Hematopoietic multipotent progenitor cell (in vitro differentiated cells): ENCODE data around the gene CCDC81. TPM values are rescaled to one million over a fixed set of nuclear protein-coding genes. Genes with fewer than 3 reads are reported as not detected.
"Not testable (repeated sequence)": the region's sequence is repeated elsewhere in the genome, so short reads cannot be mapped to it uniquely, and the experiment has no call there.

Experiments
- DNase-seq, 3 donors: peaks; one replicate each; pipeline ENCODE4 v3.0.0-alpha.2; 2011 to 2015; ENCODE audit warnings: low read depth in 2 of 3, low spot score in 2 of 3
- total RNA-seq: library from RNA; depleted of rRNA; stranded (reverse); fragments of >200 nt; gene quantifications from one replicate; pipeline ENCODE4 v1.2.3, GENCODE V29; 2012

Gene CCDC81
- total RNA-seq = under 0.01 TPM

DNA sequence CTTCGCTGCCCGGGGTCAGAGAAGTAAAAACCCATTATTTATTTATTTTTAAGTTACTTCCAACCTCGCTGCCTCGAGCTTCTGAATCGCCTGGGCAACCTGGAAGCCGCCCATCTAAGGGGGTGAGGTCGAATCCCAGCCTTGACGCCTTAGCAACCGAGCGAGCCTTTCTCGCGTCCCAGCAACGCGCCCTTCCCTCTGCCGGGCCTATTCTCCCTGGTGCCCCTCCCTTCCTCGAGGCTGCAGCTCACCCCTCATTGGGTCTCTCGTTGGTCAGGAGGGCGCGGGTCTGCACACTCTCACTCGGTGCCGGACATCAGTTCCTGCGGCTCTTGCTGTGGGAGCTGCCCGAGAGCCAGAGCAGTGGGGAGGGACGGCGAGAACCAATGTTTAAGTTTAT is at the start of gene CCDC81:
TSS of gene CCDC81 (plus strand) at position 302 of the 400 bp plus-strand sequence. CDS start 277 bp downstream, outside the sequence.
- no peak for DNase-seq

DNA sequence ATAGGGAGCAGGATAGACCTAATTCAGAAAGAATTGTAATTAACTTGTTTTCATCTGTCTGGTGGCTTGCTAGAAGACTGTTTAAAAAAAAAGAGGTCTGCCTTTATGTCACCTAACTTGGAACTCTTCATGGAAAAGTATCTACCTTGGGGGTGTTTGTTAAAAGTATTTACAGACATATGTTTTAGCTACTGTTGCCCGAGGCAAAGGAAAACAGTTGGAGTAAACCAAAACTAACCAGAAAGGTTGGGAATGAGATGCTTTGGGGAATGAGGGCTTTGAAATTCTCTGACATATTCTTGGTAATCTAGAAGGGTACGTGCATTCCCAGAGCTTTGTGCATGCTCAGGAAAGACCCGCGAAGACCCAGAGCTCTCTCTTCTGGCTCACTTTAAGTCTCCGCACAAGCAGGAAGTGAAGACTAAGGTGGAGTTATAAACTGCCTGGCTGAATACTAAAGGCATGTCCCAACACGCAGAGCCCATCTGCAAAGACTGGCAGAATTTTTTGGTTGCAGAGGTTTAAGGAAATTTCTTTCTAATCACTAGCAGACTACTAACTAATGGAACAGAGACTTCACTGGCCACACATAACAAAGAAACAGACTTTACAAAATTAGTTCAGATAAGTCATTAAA is 39.4 kb upstream of the CCDC81 start:
- DNase-seq = no peak

DNA sequence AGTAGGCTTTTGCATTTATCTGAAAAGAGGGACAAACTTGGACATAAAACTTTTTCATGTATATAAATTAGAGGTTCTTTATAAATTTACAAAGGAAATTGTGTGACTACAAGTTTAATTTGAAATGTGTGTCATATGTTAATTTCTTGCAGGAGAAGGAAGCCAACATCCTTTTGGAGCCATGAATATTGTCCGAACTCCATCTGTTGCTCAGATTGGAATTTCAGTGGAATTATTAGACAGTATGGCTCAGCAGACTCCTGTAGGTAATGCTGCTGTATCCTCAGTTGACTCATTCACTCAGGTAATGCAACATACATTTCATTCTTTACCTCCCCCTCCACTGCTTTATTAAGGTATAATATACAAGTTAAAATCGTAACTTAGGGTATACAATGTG is 37.5 kb upstream of the CCDC81 start:
- no peak for DNase-seq

DNA sequence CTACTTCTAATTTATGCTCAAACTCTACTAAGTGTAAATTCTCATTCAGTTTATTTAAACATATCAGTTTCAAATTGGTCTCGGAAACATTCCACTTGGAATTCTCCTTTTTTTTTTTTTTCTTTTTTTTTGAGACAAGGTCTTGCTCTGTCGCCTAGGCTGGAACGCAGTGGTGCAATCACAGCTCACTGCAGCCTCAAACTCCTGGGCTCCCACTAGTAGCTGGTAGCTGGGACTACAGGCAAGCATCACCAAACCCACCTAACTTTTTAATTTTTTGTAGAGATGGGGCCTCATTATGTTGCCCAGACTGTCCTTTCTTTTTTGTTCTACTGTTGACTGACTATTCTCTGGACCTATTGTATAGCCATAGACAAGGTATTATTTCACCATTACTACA is 33.3 kb upstream of the CCDC81 start:
- no peak for DNase-seq

- peak in 1 of 3 donors; percentile 4 for DNase-seq
These were observed 28.2 kb upstream of the CCDC81 start for GRCh38 chr11:86346513-86346912.

- DNase-seq = no peak
These were observed 19.4 kb upstream of the CCDC81 start for GRCh38 chr11:86355256-86355655.

DNA sequence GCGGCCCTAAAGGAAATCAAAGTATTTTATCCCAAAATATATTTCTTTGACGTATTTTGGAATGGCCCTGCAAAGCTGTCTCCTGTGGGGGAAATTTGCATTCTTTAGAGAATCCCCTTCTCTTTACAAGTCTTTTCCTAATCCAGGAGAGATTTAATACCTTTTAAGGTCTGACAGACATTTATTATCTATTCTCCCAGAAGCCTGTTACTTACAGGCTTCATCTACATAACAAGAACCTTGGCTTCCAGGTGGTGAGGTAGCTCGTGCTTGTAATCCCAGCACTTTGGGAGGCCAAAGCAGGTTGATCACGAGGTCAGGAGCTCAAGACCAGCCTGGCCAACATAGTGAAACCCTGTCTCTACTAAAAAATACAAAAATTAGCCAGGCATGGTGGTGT is 17.3 kb upstream of the CCDC81 start:
- DNase-seq = not testable (repeated sequence)

DNA sequence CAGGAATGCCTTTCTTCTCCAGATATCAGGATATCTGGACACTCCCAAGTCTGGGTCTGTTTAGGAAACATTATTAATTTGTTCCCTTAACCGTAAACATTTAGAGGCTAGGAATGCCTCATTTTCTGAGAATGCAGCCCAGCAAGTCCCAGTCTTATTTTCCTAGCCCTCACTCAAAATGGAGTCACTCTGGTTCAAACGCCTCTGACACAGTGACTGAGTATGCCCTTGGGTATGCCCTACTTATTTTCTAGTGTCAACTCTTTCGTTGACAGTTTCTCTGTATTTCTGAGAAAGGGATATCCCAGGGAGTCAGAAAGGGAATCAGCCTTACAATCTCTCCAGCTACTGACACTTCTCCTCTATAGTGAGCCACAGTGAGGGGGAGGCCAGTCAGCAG is 16.0 kb upstream of the CCDC81 start:
- DNase-seq = no peak

GRCh38 chr11:86360775-86361395 is 13.8 kb upstream of the CCDC81 start:
- no peak for DNase-seq

DNA sequence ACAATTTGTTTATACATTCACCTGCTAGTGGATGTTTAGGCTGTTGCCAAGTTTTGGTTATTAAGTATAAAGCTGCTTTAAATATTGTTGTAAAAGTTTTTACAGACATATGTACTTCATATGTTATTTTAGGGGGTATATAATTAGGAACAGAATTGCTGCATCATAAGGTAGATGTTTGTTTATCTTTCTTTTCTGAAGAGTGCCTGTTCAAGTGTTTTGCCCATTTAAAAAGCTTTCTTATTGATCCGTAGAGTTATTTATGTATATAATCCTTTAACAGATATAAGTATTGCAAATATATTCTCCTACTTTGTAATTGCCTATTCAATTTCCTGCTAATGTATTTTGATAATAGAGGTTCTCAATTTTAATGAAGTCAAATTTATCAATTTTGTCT is 11.3 kb upstream of the CCDC81 start:
- no peak for DNase-seq

GRCh38 chr11:86365546-86365945 is 9.1 kb upstream of the CCDC81 start:
- DNase-seq = no peak

DNA sequence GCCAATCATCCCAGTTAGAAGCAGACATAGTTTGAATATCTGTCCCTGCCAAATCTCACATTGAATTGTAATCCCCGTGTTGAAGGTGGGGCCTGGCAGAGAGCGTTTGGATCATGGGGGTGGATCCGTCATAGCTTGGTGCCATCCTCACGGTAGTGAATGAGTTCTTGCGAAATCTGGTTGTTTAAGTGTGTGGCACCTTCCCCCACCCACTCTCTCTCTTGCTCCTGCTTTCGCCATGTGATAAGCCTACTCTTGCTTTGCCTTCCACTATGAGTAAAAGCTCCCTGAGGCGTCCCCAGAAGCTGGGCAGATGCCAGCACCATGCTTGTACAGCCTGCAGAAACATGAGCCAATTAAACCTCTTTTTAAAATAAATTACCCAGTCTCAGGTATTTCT is 5.0 kb upstream of the CCDC81 start:
- no peak for DNase-seq

DNA sequence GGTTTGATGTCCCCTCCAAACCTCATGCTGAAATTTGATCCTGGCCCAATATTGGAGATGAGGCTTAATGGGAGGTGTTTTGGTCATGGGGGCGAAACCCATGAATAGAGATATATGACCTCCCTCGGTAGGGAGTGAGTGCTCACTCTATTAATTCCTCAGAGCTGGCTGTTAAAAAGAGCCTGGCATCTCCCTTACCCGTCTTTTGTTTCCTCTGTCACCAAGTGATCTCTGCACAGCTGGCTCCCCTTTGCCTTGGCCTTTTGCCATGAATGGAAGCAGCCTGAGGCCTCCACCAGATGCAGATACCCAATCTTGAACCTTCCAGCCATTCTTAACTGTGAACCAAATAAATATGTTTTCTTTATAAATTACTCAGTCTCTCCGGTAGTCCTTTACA is 4.5 kb upstream of the CCDC81 start:
- DNase-seq = no peak

DNA sequence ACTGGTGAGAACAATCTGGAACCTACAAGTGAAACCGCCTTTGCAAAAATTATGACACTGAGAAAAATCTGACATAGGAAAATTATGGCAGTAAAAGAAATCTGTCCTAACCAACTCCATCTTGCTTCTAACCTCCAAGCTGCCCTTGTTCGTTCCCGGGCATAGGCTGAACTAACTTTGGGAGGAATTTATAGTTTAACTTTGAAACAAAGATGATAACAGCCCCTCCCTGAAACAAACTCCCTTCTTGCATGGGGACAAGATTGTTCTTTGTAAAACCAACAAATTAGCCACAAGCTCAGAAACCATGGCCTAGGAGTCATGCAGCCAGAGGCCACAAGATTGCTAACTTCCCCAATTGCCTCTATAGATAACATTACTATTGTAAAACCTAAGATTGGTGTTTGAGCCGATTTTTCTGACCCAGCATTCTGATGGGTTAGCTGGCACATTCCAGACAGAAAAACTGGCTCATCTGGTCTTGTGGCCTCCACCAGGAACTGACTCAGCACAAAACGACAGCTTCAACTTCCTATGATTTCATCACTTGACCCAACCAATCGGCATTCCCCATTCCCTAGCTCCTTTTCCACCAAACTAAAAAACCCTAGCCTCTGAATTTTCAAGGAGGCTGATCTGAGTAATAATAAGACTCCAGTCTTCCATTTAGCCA is 3.6 kb upstream of the CCDC81 start:
- peak in 2 of 3 donors; percentile 26 to 34 for DNase-seq

GRCh38 chr11:86372041-86372440 is 2.6 kb upstream of the CCDC81 start:
- DNase-seq = no peak

DNA sequence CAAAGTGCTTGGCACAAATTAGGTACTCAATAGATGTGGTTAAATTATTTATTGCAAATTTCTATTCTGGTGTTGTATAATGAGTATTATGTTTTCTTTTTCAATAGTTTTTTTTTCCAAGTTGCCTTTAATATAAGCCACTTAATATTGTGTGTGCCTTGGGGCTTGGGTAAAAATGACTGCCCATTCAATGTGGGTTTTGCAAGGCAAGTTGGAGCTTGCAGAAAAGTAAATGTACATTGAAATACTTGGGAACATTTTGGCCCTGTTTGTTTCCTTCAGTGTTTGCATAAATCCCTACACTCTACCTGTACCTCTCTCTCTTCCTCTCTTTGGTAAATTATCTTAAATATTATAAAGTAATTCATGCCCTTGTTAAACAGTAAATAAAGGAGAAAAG is 2.1 kb upstream of the CCDC81 start:
- DNase-seq = no peak

GRCh38 chr11:86374069-86374468 is 618 bp upstream of the CCDC81 start:
- DNase-seq = no peak

DNA sequence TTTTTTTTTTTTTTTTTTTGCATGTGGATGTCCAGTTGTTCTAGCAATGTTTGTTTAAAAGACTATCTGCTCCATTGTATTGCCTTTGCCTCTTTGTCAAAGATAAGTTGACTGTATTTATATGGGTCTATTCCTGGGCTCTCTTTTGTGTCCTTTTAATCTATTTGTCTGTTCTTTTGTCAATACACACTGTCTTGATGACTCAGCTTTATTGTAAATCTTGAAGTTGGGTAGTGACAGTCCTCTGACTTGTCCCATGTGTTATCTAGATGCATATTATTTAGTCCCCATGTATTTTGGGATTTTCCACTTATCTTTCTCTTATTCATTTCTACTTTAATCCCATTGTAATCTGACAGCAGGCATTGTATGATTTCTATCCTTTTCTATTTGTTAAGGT is 3.3 kb downstream of the CCDC81 start:
- no peak for DNase-seq

DNA sequence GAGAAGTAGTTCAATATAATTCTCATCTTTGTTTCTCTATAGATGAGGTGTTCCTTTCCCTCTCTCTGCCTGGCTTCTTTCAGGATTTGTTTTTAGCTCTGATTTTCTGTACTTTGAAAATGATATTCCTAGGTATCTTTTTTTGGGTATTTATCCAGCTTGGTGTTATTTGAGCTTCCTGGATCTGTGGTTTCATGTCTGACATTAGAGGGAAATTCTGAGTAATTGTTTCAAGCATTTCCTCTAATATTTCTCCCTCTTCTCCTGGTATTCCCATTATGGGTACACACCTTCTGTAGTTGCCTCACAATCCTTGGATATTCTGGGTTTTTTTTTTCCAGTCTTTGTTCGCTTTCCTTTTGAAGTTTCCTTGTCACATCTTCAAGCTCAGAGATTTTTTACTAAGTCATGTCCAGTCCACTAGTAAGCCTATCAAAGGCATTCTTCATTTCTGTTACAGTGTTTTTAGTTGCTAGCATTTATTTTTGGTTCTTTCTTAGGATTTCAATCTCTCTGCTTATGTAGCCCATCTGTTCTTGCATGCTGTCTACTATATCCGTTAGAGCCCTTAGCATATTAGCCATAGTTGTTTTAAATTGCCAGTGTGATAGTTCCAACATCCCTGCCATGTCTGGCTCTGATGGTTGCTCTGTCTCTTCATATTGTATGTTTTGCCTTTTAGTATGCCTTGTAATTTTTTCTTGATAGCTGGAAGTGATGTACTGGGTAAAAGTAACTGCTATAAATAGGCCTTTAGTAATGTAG is 5.8 kb downstream of the CCDC81 start:
- no peak for DNase-seq

GRCh38 chr11:86383041-86383955 is 8.6 kb downstream of the CCDC81 start:
- DNase-seq = no peak
